ENCODE data around the gene CRACDL. TPM values are rescaled to one million over a fixed set of nuclear protein-coding genes. Genes with fewer than 3 reads are reported as not detected.
A peak's percentile ranks its signal among the peaks of the same experiment; 100 is the strongest.

CRACDL gene
- polyA plus RNA-seq, 1 of the 3 experiments (the other 2 are of a cell fraction): not detected

GRCh38 chr2:98911126-98911375, 25.0 kb downstream of the CRACDL start:
- TF ChIP-seq EZH2phosphoT487 (IDR thresholded peaks at IDR 0.05; ENCODE audit: borderline replicate concordance, low read depth) (no peak), TCF12 (IDR thresholded peaks at IDR 0.05) (no peak), FOXJ3 (CRISPR knock-in tag; IDR thresholded peaks at IDR 0.05) (no peak), ELF1 (IDR thresholded peaks at IDR 0.05) (no peak), MEF2A (IDR thresholded peaks at IDR 0.05; ENCODE audit: borderline replicate concordance, low read depth) (no peak), MXI1 (IDR thresholded peaks at IDR 0.05; ENCODE audit: low read depth, low read length) (no peak), RFX5 (IDR thresholded peaks at IDR 0.05; ENCODE audit: low read length) (no peak), JUND (IDR thresholded peaks at IDR 0.05) (no peak), RAD21 (IDR thresholded peaks at IDR 0.05; ENCODE audit: low read length) (no peak), USF2 (IDR thresholded peaks at IDR 0.05; ENCODE audit: borderline replicate concordance, low read depth, low read length) (no peak), CHD2 (IDR thresholded peaks at IDR 0.05; ENCODE audit: low read length, partially characterized antibody) (no peak), TEAD4 (IDR thresholded peaks at IDR 0.05; ENCODE audit: borderline replicate concordance, insufficient read depth) (no peak)
- TF ChIP-seq, protein P1, sequence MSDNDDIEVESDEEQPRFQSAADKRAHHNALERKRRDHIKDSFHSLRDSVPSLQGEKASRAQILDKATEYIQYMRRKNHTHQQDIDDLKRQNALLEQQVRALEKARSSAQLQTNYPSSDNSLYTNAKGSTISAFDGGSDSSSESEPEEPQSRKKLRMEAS (IDR thresholded peaks at IDR 0.05; ENCODE audit: low read depth): no peak
- TF ChIP-seq, protein P2, sequence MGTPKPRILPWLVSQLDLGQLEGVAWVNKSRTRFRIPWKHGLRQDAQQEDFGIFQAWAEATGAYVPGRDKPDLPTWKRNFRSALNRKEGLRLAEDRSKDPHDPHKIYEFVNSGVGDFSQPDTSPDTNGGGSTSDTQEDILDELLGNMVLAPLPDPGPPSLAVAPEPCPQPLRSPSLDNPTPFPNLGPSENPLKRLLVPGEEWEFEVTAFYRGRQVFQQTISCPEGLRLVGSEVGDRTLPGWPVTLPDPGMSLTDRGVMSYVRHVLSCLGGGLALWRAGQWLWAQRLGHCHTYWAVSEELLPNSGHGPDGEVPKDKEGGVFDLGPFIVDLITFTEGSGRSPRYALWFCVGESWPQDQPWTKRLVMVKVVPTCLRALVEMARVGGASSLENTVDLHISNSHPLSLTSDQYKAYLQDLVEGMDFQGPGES (IDR thresholded peaks at IDR 0.05; ENCODE audit: low read depth, low read length): no peak
- no peak overlapping the region for H3K4me3 ChIP-seq (ENCODE audit: low read depth in 2 of 2, low read length in 1 of 2)
- H3K27me3 ChIP-seq (ENCODE audit: insufficient read depth): no peaks in the 10 kb centered on the region
- peaks cover 41 to 56% of the 10 kb centered on the region in 2 experiments for H3K4me1 ChIP-seq (ENCODE audit: control insufficient read depth in 1 of 2, insufficient read depth in 2 of 2, low read depth in 1 of 2, low read length in 1 of 2)
- DNase-seq: no peak
- POLR2A ChIA-PET: no interaction called here
- H3K27ac ChIP-seq (ENCODE audit: low read depth in 2 of 2, low read length in 1 of 2): no peak overlapping the region
- CTCF ChIA-PET: no interaction called here
- no peaks in the 10 kb centered on the region for H3K79me2 ChIP-seq (ENCODE audit: insufficient read depth)
- peaks cover 16% of the 10 kb centered on the region for H3F3A ChIP-seq (replicated peaks; ENCODE audit: insufficient read depth)
- no peak overlapping the region for H2AFZ ChIP-seq (ENCODE audit: low read depth)
- H3K4me2 ChIP-seq: no peak overlapping the region
- no peaks in the 10 kb centered on the region for H3K36me3 ChIP-seq (replicated peaks in 1 of 2; ENCODE audit: control insufficient read depth in 1 of 2, insufficient read depth in 2 of 2, low read length in 1 of 2)
- H4K20me1 ChIP-seq (ENCODE audit: insufficient read depth): no peaks in the 10 kb centered on the region
- no peak overlapping the region for H3K9ac ChIP-seq
- 90% methylated on average over 4 of the region's 7 CpGs for WGBS (ENCODE audit: low lambda C conversion rate)
- H3K9me3 ChIP-seq: no peaks in the 10 kb centered on the region
- H3K9me2 ChIP-seq: no peaks in the 10 kb centered on the region

DNA sequence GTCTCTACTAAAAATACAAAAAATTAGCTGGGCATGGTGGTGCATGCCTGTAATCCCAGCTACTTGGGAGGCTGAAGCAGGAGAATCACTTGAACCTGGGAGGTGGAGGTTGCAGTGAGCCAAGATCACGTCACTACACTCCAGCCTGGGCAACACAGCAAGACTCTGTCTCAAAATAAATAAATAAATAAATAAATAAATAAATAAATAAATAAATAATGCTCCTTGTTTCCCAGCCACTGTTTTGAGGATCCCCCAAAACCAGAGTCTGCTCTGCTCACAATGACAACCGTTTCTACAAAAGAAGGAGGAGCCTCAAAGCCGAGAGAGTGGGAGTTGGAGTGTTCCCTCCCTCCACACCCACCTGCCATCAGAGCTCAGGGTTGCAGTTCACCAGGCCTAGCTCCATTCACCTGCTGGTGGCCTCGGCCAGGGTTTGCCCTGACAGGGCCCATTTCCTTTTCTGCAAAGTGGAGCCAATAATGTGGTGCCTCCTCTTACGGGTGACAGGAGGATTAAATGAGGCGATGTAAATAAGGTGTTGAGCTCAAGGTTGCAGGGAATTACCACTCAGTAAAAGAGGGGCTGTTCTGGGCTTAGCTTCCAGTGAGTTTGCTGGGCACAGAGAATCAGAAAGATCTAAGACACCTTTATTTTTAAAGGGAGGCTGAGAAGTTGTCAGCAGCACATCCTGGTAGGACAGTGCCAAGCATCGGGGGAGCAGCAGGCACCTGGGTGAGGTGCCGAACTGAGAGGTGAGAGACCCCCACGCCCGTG, 25.5 kb downstream of the CRACDL start:
- no peaks in the 10 kb centered on the region for H3K9me2 ChIP-seq
- no peak overlapping the region for H3K9ac ChIP-seq
- no peaks in the 10 kb centered on the region for H4K20me1 ChIP-seq (ENCODE audit: insufficient read depth)
- TF ChIP-seq, protein P3, sequence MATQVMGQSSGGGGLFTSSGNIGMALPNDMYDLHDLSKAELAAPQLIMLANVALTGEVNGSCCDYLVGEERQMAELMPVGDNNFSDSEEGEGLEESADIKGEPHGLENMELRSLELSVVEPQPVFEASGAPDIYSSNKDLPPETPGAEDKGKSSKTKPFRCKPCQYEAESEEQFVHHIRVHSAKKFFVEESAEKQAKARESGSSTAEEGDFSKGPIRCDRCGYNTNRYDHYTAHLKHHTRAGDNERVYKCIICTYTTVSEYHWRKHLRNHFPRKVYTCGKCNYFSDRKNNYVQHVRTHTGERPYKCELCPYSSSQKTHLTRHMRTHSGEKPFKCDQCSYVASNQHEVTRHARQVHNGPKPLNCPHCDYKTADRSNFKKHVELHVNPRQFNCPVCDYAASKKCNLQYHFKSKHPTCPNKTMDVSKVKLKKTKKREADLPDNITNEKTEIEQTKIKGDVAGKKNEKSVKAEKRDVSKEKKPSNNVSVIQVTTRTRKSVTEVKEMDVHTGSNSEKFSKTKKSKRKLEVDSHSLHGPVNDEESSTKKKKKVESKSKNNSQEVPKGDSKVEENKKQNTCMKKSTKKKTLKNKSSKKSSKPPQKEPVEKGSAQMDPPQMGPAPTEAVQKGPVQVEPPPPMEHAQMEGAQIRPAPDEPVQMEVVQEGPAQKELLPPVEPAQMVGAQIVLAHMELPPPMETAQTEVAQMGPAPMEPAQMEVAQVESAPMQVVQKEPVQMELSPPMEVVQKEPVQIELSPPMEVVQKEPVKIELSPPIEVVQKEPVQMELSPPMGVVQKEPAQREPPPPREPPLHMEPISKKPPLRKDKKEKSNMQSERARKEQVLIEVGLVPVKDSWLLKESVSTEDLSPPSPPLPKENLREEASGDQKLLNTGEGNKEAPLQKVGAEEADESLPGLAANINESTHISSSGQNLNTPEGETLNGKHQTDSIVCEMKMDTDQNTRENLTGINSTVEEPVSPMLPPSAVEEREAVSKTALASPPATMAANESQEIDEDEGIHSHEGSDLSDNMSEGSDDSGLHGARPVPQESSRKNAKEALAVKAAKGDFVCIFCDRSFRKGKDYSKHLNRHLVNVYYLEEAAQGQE (IDR thresholded peaks at IDR 0.05; ENCODE audit: low read depth, low read length): no peak
- no peak for TF ChIP-seq TAF1 (IDR thresholded peaks at IDR 0.05; ENCODE audit: borderline replicate concordance, low read depth, low read length)
- TF ChIP-seq RCOR1 (IDR thresholded peaks at IDR 0.05; ENCODE audit: low read length): no peak
- TF ChIP-seq MEF2A (IDR thresholded peaks at IDR 0.05; ENCODE audit: borderline replicate concordance, low read depth): no peak
- TF ChIP-seq TEAD4 (IDR thresholded peaks at IDR 0.05; ENCODE audit: borderline replicate concordance, insufficient read depth): no peak
- TF ChIP-seq RFX5 (IDR thresholded peaks at IDR 0.05; ENCODE audit: low read length): no peak
- TF ChIP-seq SIN3A (IDR thresholded peaks at IDR 0.05; ENCODE audit: borderline replicate concordance, low read depth, low read length): no peak
- no peak for TF ChIP-seq EZH2phosphoT487 (IDR thresholded peaks at IDR 0.05; ENCODE audit: borderline replicate concordance, low read depth)
- TF ChIP-seq POLR2AphosphoS5 (IDR thresholded peaks at IDR 0.05; ENCODE audit: low read depth, low read length): no peak
- TF ChIP-seq CHD2 (IDR thresholded peaks at IDR 0.05; ENCODE audit: low read length, partially characterized antibody): no peak
- TF ChIP-seq ELF1 (IDR thresholded peaks at IDR 0.05): no peak
- TF ChIP-seq, protein P1 (IDR thresholded peaks at IDR 0.05; ENCODE audit: low read depth): no peak
- no peak for TF ChIP-seq USF1 (IDR thresholded peaks at IDR 0.05; ENCODE audit: borderline replicate concordance, low read depth)
- no peaks in the 10 kb centered on the region for H3K79me2 ChIP-seq (ENCODE audit: insufficient read depth)
- H3K36me3 ChIP-seq (replicated peaks in 1 of 2; ENCODE audit: control insufficient read depth in 1 of 2, insufficient read depth in 2 of 2, low read length in 1 of 2): no peaks in the 10 kb centered on the region
- ChIA-PET CTCF (interaction anchor here (0.7 kb wide), 2 partner anchors 11 to 88 kb away, joined by 3 read pairs; no protein-coding TSS in a partner anchor), POLR2A (no interaction called here)
- H3K4me3 ChIP-seq (ENCODE audit: low read depth in 2 of 2, low read length in 1 of 2): no peak overlapping the region
- H3F3A ChIP-seq (replicated peaks; ENCODE audit: insufficient read depth): peaks cover 11% of the 10 kb centered on the region
- H3K4me1 ChIP-seq (ENCODE audit: control insufficient read depth in 1 of 2, insufficient read depth in 2 of 2, low read depth in 1 of 2, low read length in 1 of 2): peaks cover 37 to 52% of the 10 kb centered on the region in 2 experiments
- no peak overlapping the region for H2AFZ ChIP-seq (ENCODE audit: low read depth)
- no peak overlapping the region for H3K4me2 ChIP-seq
- 94% methylated on average over 10 of the region's 10 CpGs for WGBS (ENCODE audit: low lambda C conversion rate)
- no peaks in the 10 kb centered on the region for H3K27me3 ChIP-seq (ENCODE audit: insufficient read depth)
- peak overlapping the region in 1 of 2 experiments; percentile 76; a peak in 1 of 4 replicates for H3K27ac ChIP-seq (ENCODE audit: low read depth in 2 of 2, low read length in 1 of 2)
- no peaks in the 10 kb centered on the region for H3K9me3 ChIP-seq
- DNase-seq: no peak

All from SK-N-SH (cell line).